Measurements from ENCODE around the gene MRFAP1.
"Not testable (repeated sequence)": the region's sequence is repeated elsewhere in the genome, so short reads cannot be mapped to it uniquely, and the experiment has no call there.

MRFAP1 gene

GRCh38 chr4:6639137-6639680, 1.3 kb upstream of the MRFAP1 start:
- no peak for DNase-seq

- peak; percentile 13 for DNase-seq
Measured at GRCh38 chr4:6641164-6641970, 882 bp downstream of the MRFAP1 start.

- no peak for DNase-seq
Measured at GRCh38 chr4:6641971-6642320, 1.5 kb downstream of the MRFAP1 start.

GRCh38 chr4:6643141-6643847, 2.8 kb downstream of the MRFAP1 start:
- DNase-seq: no peak

- no peak for DNase-seq
Measured at GRCh38 chr4:6644792-6645530, 4.5 kb downstream of the MRFAP1 start.

GRCh38 chr4:6647169-6647568, 6.7 kb downstream of the MRFAP1 start:
- no peak for DNase-seq

- no peak for DNase-seq
Measured at GRCh38 chr4:6647582-6648230, 7.2 kb downstream of the MRFAP1 start.

GRCh38 chr4:6649216-6649615, 8.7 kb downstream of the MRFAP1 start:
- DNase-seq: no peak

- DNase-seq: not testable (repeated sequence)
Measured at GRCh38 chr4:6654211-6654610, 13.7 kb downstream of the MRFAP1 start.

- DNase-seq: not testable (repeated sequence)
Measured at GRCh38 chr4:6655291-6655690, 14.8 kb downstream of the MRFAP1 start.

- DNase-seq: no peak
Measured at GRCh38 chr4:6655924-6656323, 15.4 kb downstream of the MRFAP1 start.

- DNase-seq: no peak
Measured at GRCh38 chr4:6657242-6658208, 17.0 kb downstream of the MRFAP1 start.

- no peak for DNase-seq
Measured at GRCh38 chr4:6658209-6658595, 17.7 kb downstream of the MRFAP1 start.

GRCh38 chr4:6658597-6659075, 18.2 kb downstream of the MRFAP1 start:
- DNase-seq: no peak

- no peak for DNase-seq
Measured at GRCh38 chr4:6659897-6660296, 19.4 kb downstream of the MRFAP1 start.

GRCh38 chr4:6660430-6660829, 19.9 kb downstream of the MRFAP1 start:
- no peak for DNase-seq

- DNase-seq: no peak
Measured at GRCh38 chr4:6662591-6662990, 22.1 kb downstream of the MRFAP1 start.

- DNase-seq: no peak
Measured at GRCh38 chr4:6663596-6664393, 23.3 kb downstream of the MRFAP1 start.

- no peak for DNase-seq
Measured at GRCh38 chr4:6665320-6665654, 24.8 kb downstream of the MRFAP1 start.

GRCh38 chr4:6668391-6668790, 27.9 kb downstream of the MRFAP1 start:
- DNase-seq: no peak

GRCh38 chr4:6671648-6672047, 31.2 kb downstream of the MRFAP1 start:
- no peak for DNase-seq
